DOHH2 (cell line): ENCODE data around the gene SGCD.

Experiments used
- EZH2phosphoT487 ChIP-seq: fragments of 200-600 bp; sonication (generic); IDR thresholded peaks from 2 replicates; pipeline ENCODE4 v1.6.1; 2017; ENCODE audit warnings: borderline replicate concordance, mild to moderate bottlenecking, antibody characterized with exemption, low read length, moderate library complexity, mixed read lengths
- TF ChIP-seq, protein P1 (sequence below): fragments of 200-600 bp; sonication (generic); IDR thresholded peaks from one replicate; pipeline ENCODE4 v1.5.1; 2014; ENCODE audit warnings: antibody characterized with exemption, mild to moderate bottlenecking, low read depth, low read length; ENCODE audit not compliant: poor library complexity, severe bottlenecking

GRCh38 chr5:156680831-156681230 is 353.9 kb downstream of the SGCD start:
- TF ChIP-seq, protein P1, sequence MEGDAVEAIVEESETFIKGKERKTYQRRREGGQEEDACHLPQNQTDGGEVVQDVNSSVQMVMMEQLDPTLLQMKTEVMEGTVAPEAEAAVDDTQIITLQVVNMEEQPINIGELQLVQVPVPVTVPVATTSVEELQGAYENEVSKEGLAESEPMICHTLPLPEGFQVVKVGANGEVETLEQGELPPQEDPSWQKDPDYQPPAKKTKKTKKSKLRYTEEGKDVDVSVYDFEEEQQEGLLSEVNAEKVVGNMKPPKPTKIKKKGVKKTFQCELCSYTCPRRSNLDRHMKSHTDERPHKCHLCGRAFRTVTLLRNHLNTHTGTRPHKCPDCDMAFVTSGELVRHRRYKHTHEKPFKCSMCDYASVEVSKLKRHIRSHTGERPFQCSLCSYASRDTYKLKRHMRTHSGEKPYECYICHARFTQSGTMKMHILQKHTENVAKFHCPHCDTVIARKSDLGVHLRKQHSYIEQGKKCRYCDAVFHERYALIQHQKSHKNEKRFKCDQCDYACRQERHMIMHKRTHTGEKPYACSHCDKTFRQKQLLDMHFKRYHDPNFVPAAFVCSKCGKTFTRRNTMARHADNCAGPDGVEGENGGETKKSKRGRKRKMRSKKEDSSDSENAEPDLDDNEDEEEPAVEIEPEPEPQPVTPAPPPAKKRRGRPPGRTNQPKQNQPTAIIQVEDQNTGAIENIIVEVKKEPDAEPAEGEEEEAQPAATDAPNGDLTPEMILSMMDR = no peak
- no peak for TF ChIP-seq EZH2phosphoT487
